Measurements from ENCODE around the gene TENM4.

DNA sequence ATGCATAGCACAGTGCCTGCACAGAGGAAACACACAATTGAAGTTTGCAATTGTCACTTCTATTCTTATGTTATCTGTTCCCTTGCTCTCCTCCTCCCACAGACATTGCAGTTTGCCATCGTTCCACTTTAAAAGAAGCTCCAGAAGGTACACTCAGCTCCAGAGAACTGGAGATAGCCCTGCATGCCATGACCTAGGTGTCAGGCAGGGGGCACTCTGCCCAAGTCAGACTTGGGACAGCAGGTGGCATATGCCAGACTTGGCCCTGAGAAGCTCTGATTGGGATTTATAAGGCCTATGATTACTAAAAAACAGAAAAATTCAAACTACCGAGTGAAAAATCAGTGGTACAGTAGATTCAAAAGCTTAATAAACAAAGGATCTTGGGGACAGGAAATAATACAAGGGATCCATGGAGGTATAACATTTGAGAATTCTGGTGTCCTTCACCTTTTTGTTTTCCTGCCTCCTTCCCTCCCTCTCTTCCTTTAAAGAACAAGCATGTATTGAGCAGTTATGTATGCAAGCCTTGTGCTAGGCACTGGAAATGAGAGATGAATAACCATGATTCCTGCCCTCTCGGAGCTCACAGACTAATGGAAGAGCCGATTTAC lies 40.0 kb downstream of the TENM4 start:
- TF ChIP-seq, protein P1, sequence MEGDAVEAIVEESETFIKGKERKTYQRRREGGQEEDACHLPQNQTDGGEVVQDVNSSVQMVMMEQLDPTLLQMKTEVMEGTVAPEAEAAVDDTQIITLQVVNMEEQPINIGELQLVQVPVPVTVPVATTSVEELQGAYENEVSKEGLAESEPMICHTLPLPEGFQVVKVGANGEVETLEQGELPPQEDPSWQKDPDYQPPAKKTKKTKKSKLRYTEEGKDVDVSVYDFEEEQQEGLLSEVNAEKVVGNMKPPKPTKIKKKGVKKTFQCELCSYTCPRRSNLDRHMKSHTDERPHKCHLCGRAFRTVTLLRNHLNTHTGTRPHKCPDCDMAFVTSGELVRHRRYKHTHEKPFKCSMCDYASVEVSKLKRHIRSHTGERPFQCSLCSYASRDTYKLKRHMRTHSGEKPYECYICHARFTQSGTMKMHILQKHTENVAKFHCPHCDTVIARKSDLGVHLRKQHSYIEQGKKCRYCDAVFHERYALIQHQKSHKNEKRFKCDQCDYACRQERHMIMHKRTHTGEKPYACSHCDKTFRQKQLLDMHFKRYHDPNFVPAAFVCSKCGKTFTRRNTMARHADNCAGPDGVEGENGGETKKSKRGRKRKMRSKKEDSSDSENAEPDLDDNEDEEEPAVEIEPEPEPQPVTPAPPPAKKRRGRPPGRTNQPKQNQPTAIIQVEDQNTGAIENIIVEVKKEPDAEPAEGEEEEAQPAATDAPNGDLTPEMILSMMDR (IDR thresholded peaks at IDR 0.05): peak; percentile 81
- TF ChIP-seq SIN3A (IDR thresholded peaks at IDR 0.05; ENCODE audit: borderline replicate concordance, insufficient read depth, low read depth, low read length) (no peak), POLR2AphosphoS5 (IDR thresholded peaks at IDR 0.05; ENCODE audit: low read depth, low read length) (no peak)
- TF ChIP-seq, protein P2, sequence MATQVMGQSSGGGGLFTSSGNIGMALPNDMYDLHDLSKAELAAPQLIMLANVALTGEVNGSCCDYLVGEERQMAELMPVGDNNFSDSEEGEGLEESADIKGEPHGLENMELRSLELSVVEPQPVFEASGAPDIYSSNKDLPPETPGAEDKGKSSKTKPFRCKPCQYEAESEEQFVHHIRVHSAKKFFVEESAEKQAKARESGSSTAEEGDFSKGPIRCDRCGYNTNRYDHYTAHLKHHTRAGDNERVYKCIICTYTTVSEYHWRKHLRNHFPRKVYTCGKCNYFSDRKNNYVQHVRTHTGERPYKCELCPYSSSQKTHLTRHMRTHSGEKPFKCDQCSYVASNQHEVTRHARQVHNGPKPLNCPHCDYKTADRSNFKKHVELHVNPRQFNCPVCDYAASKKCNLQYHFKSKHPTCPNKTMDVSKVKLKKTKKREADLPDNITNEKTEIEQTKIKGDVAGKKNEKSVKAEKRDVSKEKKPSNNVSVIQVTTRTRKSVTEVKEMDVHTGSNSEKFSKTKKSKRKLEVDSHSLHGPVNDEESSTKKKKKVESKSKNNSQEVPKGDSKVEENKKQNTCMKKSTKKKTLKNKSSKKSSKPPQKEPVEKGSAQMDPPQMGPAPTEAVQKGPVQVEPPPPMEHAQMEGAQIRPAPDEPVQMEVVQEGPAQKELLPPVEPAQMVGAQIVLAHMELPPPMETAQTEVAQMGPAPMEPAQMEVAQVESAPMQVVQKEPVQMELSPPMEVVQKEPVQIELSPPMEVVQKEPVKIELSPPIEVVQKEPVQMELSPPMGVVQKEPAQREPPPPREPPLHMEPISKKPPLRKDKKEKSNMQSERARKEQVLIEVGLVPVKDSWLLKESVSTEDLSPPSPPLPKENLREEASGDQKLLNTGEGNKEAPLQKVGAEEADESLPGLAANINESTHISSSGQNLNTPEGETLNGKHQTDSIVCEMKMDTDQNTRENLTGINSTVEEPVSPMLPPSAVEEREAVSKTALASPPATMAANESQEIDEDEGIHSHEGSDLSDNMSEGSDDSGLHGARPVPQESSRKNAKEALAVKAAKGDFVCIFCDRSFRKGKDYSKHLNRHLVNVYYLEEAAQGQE (IDR thresholded peaks at IDR 0.05; ENCODE audit: insufficient read depth in 1 of 2, low read depth in 2 of 2, low read length in 1 of 2): no peak
